Stimulated activated CD4-positive, alpha-beta T cell treated with anti-CD3 and anti-CD28 coated beads, Interleukin-1b, Interleukin-23, amount 100 ng/mL, for 24 hours (primary cell): ENCODE data around the gene FOXO1.

Experiments used
- DNase-seq, 4 experiments: peaks; one replicate each; pipeline ENCODE4 v3.0.0-alpha.2; 2020; ENCODE audit warnings: low read depth in 4 of 4, low spot score in 1 of 4

Gene FOXO1

GRCh38 chr13:40666933-40667621, 636 bp upstream of the FOXO1 start:
- DNase-seq = no peak

- no peak for DNase-seq
Observed at GRCh38 chr13:40665126-40666044, 1.1 kb downstream of the FOXO1 start.

- peak in 3 of 4 experiments; percentile 38 to 65 (median 54) for DNase-seq
Observed at GRCh38 chr13:40664350-40665125, 1.9 kb downstream of the FOXO1 start.

GRCh38 chr13:40664100-40664349, 2.4 kb downstream of the FOXO1 start:
- DNase-seq = peak in 2 of 4 experiments; percentile 41 to 60

GRCh38 chr13:40662866-40663265, 3.6 kb downstream of the FOXO1 start:
- no peak for DNase-seq

GRCh38 chr13:40661875-40662665, 4.4 kb downstream of the FOXO1 start:
- DNase-seq = no peak

GRCh38 chr13:40660692-40661091, 5.7 kb downstream of the FOXO1 start:
- no peak for DNase-seq

- DNase-seq = no peak
Observed at GRCh38 chr13:40660141-40660664, 6.2 kb downstream of the FOXO1 start.

GRCh38 chr13:40657951-40658350, 8.5 kb downstream of the FOXO1 start:
- no peak for DNase-seq

GRCh38 chr13:40657307-40657706, 9.1 kb downstream of the FOXO1 start:
- no peak for DNase-seq

- DNase-seq = no peak
Observed at GRCh38 chr13:40656358-40656757, 10.1 kb downstream of the FOXO1 start.

GRCh38 chr13:40653527-40654318, 12.7 kb downstream of the FOXO1 start:
- DNase-seq = no peak

- no peak for DNase-seq
Observed at GRCh38 chr13:40652588-40652940, 13.9 kb downstream of the FOXO1 start.

- no peak for DNase-seq
Observed at GRCh38 chr13:40651866-40652587, 14.4 kb downstream of the FOXO1 start.

GRCh38 chr13:40648841-40649240, 17.6 kb downstream of the FOXO1 start:
- no peak for DNase-seq

GRCh38 chr13:40648040-40648439, 18.4 kb downstream of the FOXO1 start:
- no peak for DNase-seq

- no peak for DNase-seq
Observed at GRCh38 chr13:40644838-40645604, 21.4 kb downstream of the FOXO1 start.

GRCh38 chr13:40640845-40641458, 25.5 kb downstream of the FOXO1 start:
- peak in 1 of 4 experiments; percentile 18 for DNase-seq
